ENCODE results near the gene PFKP.

The PFKP gene

DNA sequence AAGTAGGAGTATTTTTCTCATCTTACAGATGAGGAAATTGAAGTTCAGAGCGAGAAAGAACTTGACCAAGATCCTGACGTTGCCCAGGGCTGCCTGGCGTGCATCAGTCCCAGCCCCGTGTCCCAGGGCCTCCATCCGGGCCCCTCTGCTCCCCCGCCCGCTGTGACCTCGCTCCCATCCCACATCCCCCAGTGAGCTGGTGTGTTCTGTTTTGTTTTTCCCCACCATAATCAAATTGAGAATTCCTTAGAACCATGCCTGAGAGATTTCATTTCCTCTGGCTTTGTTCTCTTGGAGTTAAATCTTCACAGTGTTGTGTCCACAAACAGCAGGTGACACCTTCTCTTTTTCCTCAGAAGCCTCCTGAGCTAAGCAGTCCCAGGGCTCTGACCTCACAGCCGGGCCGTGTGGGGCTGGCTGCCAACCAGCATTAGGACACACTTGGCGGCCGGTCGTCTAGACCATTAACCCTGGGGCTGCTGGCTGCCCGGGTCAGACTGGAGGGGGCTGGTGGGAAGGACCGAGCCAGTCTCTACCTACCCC lies 44.3 kb downstream of the PFKP start:
- no peak for TF ChIP-seq CTCF (IDR thresholded peaks at IDR 0.05; ENCODE audit: control insufficient read depth, insufficient read depth, low read depth, low read length, missing control alignments)
- no peak for DNase-seq (ENCODE audit: low read depth)
- no peak overlapping the region for H3K4me3 ChIP-seq (ENCODE audit: control insufficient read depth, low read depth, low read length)

DNA sequence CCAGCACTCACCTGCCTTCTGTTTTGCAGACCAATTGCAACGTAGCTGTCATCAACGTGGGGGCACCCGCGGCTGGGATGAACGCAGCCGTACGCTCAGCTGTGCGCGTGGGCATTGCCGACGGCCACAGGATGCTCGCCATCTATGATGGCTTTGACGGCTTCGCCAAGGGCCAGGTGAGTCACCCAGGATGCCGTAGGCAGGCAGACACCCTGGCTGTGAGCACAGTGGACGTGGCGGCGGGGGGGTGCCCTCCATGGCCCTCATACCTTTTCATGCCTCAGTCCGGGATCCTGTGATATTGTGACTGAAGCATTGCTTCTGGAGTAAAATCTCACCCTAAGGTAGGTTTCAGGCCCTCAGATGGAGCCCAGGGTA lies 46.0 kb downstream of the PFKP start:
- DNase-seq (ENCODE audit: low read depth) = no peak
- H3K4me3 ChIP-seq (ENCODE audit: control insufficient read depth, low read depth, low read length) = no peak overlapping the region
- TF ChIP-seq CTCF (IDR thresholded peaks at IDR 0.05; ENCODE audit: control insufficient read depth, insufficient read depth, low read depth, low read length, missing control alignments) = no peak

- H3K4me3 ChIP-seq (ENCODE audit: control insufficient read depth, low read depth, low read length) = no peak overlapping the region
- DNase-seq (ENCODE audit: low read depth) = no peak
- no peak for TF ChIP-seq CTCF (IDR thresholded peaks at IDR 0.05; ENCODE audit: control insufficient read depth, insufficient read depth, low read depth, low read length, missing control alignments)
Measured at GRCh38 chr10:3115685-3116084, 48.3 kb downstream of the PFKP start.

DNA sequence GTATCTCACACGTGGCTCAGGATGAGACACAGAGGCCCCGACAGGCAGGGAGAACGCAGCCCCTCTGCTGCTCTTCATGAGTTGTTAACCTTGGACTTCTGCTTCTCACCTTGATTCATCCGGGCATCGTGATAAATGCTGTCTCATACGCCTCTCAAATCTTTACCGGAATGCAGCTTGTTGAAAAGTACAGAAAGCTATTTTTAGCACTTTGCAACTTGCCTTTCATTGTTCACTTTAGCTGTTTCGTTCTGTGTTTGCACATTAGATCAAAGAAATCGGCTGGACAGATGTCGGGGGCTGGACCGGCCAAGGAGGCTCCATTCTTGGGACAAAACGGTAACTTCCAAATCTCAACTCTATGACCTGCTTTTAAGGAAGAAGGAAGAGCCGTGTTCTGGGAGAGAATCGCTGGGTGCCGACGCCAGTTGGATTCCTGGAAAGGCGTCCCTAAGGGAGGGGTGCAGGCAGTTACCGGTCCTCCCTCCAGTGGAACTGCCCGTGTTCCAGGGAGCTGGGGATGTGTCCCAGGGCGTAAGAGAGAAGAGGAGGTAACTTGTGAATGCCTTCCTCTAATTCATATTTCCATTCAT lies 49.3 kb downstream of the PFKP start:
- TF ChIP-seq CTCF (IDR thresholded peaks at IDR 0.05; ENCODE audit: control insufficient read depth, insufficient read depth, low read depth, low read length, missing control alignments) = no peak
- no peak overlapping the region for H3K4me3 ChIP-seq (ENCODE audit: control insufficient read depth, low read depth, low read length)
- DNase-seq (ENCODE audit: low read depth) = no peak

GRCh38 chr10:3117486-3117885 lies 50.1 kb downstream of the PFKP start:
- no peak for DNase-seq (ENCODE audit: low read depth)
- no peak for TF ChIP-seq CTCF (IDR thresholded peaks at IDR 0.05; ENCODE audit: control insufficient read depth, insufficient read depth, low read depth, low read length, missing control alignments)
- no peak overlapping the region for H3K4me3 ChIP-seq (ENCODE audit: control insufficient read depth, low read depth, low read length)

DNA sequence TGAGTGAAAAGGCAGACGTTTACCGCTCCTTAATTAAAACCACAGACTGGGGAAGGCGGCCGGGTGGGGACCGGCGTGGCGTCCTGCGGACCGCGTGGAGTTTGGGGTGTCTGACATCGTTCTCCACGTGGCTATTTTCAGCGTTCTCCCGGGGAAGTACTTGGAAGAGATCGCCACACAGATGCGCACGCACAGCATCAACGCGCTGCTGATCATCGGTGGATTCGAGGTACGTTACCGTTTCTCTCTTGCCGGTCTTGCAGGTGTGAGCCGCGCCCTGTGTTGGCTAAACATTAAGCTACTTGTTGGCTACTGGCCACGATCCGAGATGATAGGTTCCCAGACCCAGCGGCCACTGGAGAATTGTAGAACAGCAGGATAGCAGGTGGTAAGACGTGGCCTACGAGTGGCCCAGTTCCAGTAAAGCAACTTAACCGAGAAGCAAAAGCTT lies 51.3 kb downstream of the PFKP start:
- no peak for TF ChIP-seq CTCF (IDR thresholded peaks at IDR 0.05; ENCODE audit: control insufficient read depth, insufficient read depth, low read depth, low read length, missing control alignments)
- DNase-seq (ENCODE audit: low read depth) = no peak
- no peak overlapping the region for H3K4me3 ChIP-seq (ENCODE audit: control insufficient read depth, low read depth, low read length)

All from AG09309 (cell line).